ENCODE data around the gene DOCK9. TPM values are rescaled to one million over a fixed set of nuclear protein-coding genes. Genes with fewer than 3 reads are reported as not detected.

The DOCK9 gene
- total RNA-seq, 1 donor from 2014 or later, result 56.3 TPM

- H3K4me1 ChIP-seq (ENCODE audit: insufficient read depth, low read length), result peaks cover 4% of the 10 kb centered on the region
- Mint-ChIP-seq H3K4me1 (ENCODE audit: low read depth, unreplicated experiment) (peaks cover 17% of the 10 kb centered on the region), H3K27ac (ENCODE audit: unreplicated experiment) (no peak overlapping the region), H3K9me3 (ENCODE audit: unreplicated experiment) (no peaks in the 10 kb centered on the region), H3K27me3 (ENCODE audit: low read depth, unreplicated experiment) (no peaks in the 10 kb centered on the region), H3K4me3 (ENCODE audit: unreplicated experiment) (no peak overlapping the region), H3K36me3 (ENCODE audit: low read depth, unreplicated experiment) (peaks cover 3% of the 10 kb centered on the region)
- H2AFZ ChIP-seq (ENCODE audit: low read depth, low read length), result no peak overlapping the region
- no peaks in the 10 kb centered on the region for H3K27me3 ChIP-seq (ENCODE audit: insufficient read depth, low read length)
- no peaks in the 10 kb centered on the region for H3K9me3 ChIP-seq (ENCODE audit: insufficient read depth, low read depth, low read length)
- H3K9ac ChIP-seq (ENCODE audit: low read length), result no peak overlapping the region
- no peak overlapping the region for H3K4me3 ChIP-seq (ENCODE audit: insufficient read depth, low read depth, low read length)
- no peaks in the 10 kb centered on the region for H4K20me1 ChIP-seq (ENCODE audit: insufficient read depth, low read length)
- no peaks in the 10 kb centered on the region for H3K36me3 ChIP-seq (ENCODE audit: insufficient read depth, low read length)
- H3K79me2 ChIP-seq (ENCODE audit: insufficient read depth, low read length), result no peaks in the 10 kb centered on the region
- DNase-seq (ENCODE audit: low read depth), result peak; percentile 67
- peak; percentile 23 for FAIRE-seq
- no peak overlapping the region for H3K4me2 ChIP-seq (ENCODE audit: low read length)
- no peak for TF ChIP-seq EZH2 (IDR thresholded peaks at IDR 0.05; ENCODE audit: insufficient read depth, low read length)
- no peak for TF ChIP-seq CTCF (IDR thresholded peaks at IDR 0.05; ENCODE audit: insufficient read depth, low read depth, low read length)
- no peak overlapping the region for H3K27ac ChIP-seq (ENCODE audit: low read depth, low read length)
Measured at GRCh38 chr13:98927951-98928927, 49.6 kb downstream of the DOCK9 start.

GRCh38 chr13:98925949-98926348 is 51.9 kb downstream of the DOCK9 start:
- no peaks in the 10 kb centered on the region for H3K36me3 ChIP-seq (ENCODE audit: insufficient read depth, low read length)
- H3K4me2 ChIP-seq (ENCODE audit: low read length), result no peak overlapping the region
- peak overlapping the region; percentile 0 for H3K4me3 Mint-ChIP-seq (ENCODE audit: unreplicated experiment)
- no peak overlapping the region for H3K27ac ChIP-seq (ENCODE audit: low read depth, low read length)
- H3K4me1 Mint-ChIP-seq (ENCODE audit: low read depth, unreplicated experiment), result peaks cover 14% of the 10 kb centered on the region
- FAIRE-seq (no peak), DNase-seq (ENCODE audit: low read depth) (no peak)
- H3K79me2 ChIP-seq (ENCODE audit: insufficient read depth, low read length), result no peaks in the 10 kb centered on the region
- no peak overlapping the region for H2AFZ ChIP-seq (ENCODE audit: low read depth, low read length)
- H3K27ac Mint-ChIP-seq (ENCODE audit: unreplicated experiment), result no peak overlapping the region
- no peak overlapping the region for H3K9ac ChIP-seq (ENCODE audit: low read length)
- H3K27me3 Mint-ChIP-seq (ENCODE audit: low read depth, unreplicated experiment), result no peaks in the 10 kb centered on the region
- H3K27me3 ChIP-seq (ENCODE audit: insufficient read depth, low read length), result no peaks in the 10 kb centered on the region
- no peaks in the 10 kb centered on the region for H4K20me1 ChIP-seq (ENCODE audit: insufficient read depth, low read length)
- TF ChIP-seq EZH2 (IDR thresholded peaks at IDR 0.05; ENCODE audit: insufficient read depth, low read length) (no peak), CTCF (IDR thresholded peaks at IDR 0.05; ENCODE audit: insufficient read depth, low read depth, low read length) (no peak)
- H3K4me3 ChIP-seq (ENCODE audit: insufficient read depth, low read depth, low read length), result no peak overlapping the region
- H3K9me3 Mint-ChIP-seq (ENCODE audit: unreplicated experiment), result no peaks in the 10 kb centered on the region
- H3K4me1 ChIP-seq (ENCODE audit: insufficient read depth, low read length), result peaks cover 4% of the 10 kb centered on the region
- H3K9me3 ChIP-seq (ENCODE audit: insufficient read depth, low read depth, low read length), result no peaks in the 10 kb centered on the region
- H3K36me3 Mint-ChIP-seq (ENCODE audit: low read depth, unreplicated experiment), result peaks cover 17% of the 10 kb centered on the region
